ENCODE data around the gene DLG1. TPM values are rescaled to one million over a fixed set of nuclear protein-coding genes. Genes with fewer than 3 reads are reported as not detected.

The DLG1 gene
- total RNA-seq, 1 experiment from 2014 or later = 90.2 TPM

GRCh38 chr3:197014024-197014423 lies 284.4 kb downstream of the DLG1 start:
- ATAC-seq (no peak), DNase-seq (ENCODE audit: low read depth, low spot score) (no peak)
- H3K4me3 ChIP-seq (ENCODE audit: low read depth in 2 of 2, low read length in 2 of 2) = no peak overlapping the region
- TF ChIP-seq CTCF (IDR thresholded peaks at IDR 0.05) (no peak), SIN3A (IDR thresholded peaks at IDR 0.05; ENCODE audit: borderline replicate concordance, insufficient read depth, low read depth, low read length) (no peak), REST (IDR thresholded peaks at IDR 0.05; ENCODE audit: insufficient read depth in 1 of 2, low read depth in 2 of 2, low read length in 1 of 2) (no peak), POLR2AphosphoS5 (IDR thresholded peaks at IDR 0.05; ENCODE audit: low read depth, low read length) (no peak), TCF7L2 (IDR thresholded peaks at IDR 0.05; ENCODE audit: low read depth, low read length) (no peak)
- no peaks in the 10 kb centered on the region for H3K36me3 ChIP-seq (ENCODE audit: control insufficient read depth, insufficient read depth, low read length)
- POLR2A ChIA-PET = interaction anchor here (0.6 kb wide), 1 partner anchor 88 kb away, joined by 5 read pairs; no protein-coding TSS in a partner anchor
- BruUV-seq (replicated peaks) = no TSS peak
- intact Hi-C loops (cut with micrococcal nuclease; ENCODE audit: unreplicated experiment) = no loop called here
- H3K4me1 ChIP-seq (ENCODE audit: control insufficient read depth, insufficient read depth, low read length) = no peaks in the 10 kb centered on the region
- in situ Hi-C loops (cut with HindIII; ENCODE audit: low pct_unique_long_range_greater_than_20kb, low sequenced_read_pairs) = no loop called here
- no peaks in the 10 kb centered on the region for H3K9me3 ChIP-seq (ENCODE audit: control insufficient read depth, insufficient read depth, low read depth, low read length)
- H3K27me3 ChIP-seq (ENCODE audit: control insufficient read depth, insufficient read depth, low read length) = no peaks in the 10 kb centered on the region
- CTCF ChIA-PET = no interaction called here
- H3K27ac ChIP-seq (ENCODE audit: low read length) = no peak overlapping the region

- ChIA-PET CTCF (no interaction called here), POLR2A (no interaction called here)
- BruUV-seq (replicated peaks) = no TSS peak
- H3K36me3 ChIP-seq (ENCODE audit: control insufficient read depth, insufficient read depth, low read length) = no peaks in the 10 kb centered on the region
- TF ChIP-seq SIN3A (IDR thresholded peaks at IDR 0.05; ENCODE audit: borderline replicate concordance, insufficient read depth, low read depth, low read length) = no peak
- TF ChIP-seq TCF7L2 (IDR thresholded peaks at IDR 0.05; ENCODE audit: low read depth, low read length) = no peak
- no peak for TF ChIP-seq CTCF (IDR thresholded peaks at IDR 0.05)
- TF ChIP-seq POLR2AphosphoS5 (IDR thresholded peaks at IDR 0.05; ENCODE audit: low read depth, low read length) = no peak
- no peak for TF ChIP-seq REST (IDR thresholded peaks at IDR 0.05; ENCODE audit: insufficient read depth in 1 of 2, low read depth in 2 of 2, low read length in 1 of 2)
- no peaks in the 10 kb centered on the region for H3K27me3 ChIP-seq (ENCODE audit: control insufficient read depth, insufficient read depth, low read length)
- no peak overlapping the region for H3K27ac ChIP-seq (ENCODE audit: low read length)
- intact Hi-C loops (cut with micrococcal nuclease; ENCODE audit: unreplicated experiment) = no loop called here
- H3K4me3 ChIP-seq (ENCODE audit: low read depth in 2 of 2, low read length in 2 of 2) = no peak overlapping the region
- no peaks in the 10 kb centered on the region for H3K9me3 ChIP-seq (ENCODE audit: control insufficient read depth, insufficient read depth, low read depth, low read length)
- H3K4me1 ChIP-seq (ENCODE audit: control insufficient read depth, insufficient read depth, low read length) = no peaks in the 10 kb centered on the region
- DNase-seq (ENCODE audit: low read depth, low spot score) (no peak), ATAC-seq (no peak)
- in situ Hi-C loops (cut with HindIII; ENCODE audit: low pct_unique_long_range_greater_than_20kb, low sequenced_read_pairs) = no loop called here
Observed at GRCh38 chr3:197012540-197012883, 285.9 kb downstream of the DLG1 start.
